ENCODE data around the gene FBXL13. TPM values are rescaled to one million over a fixed set of nuclear protein-coding genes. Genes with fewer than 3 reads are reported as not detected.
A peak's percentile ranks its signal among the peaks of the same experiment; 100 is the strongest.

Gene FBXL13
- total and polyA plus RNA-seq, 8 donors = 2.2 to 5.7 (median 4.7) TPM

DNA sequence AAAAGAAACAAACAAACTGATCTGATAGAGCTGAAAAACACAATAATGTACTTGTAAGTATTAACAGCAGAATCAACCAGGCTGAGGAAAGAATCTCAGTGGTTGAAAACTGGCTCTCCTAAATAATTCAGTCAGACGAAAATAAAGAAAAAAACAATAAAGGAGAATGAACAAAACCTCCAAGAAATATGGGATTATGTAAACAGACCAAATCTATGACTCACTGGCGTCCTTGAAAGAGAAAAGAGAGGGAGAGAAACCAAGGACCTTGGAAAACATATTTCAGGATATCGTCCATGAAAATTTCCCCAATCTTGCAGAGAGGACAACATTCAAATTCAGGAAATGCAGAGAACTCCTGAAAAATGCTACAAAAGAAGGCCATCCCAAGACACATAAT, 62.9 kb downstream of the FBXL13 start:
- Histone ChIP-seq H3K9me3 (peaks cover 0 to 8% of the 10 kb centered on the region in 2 donors), H3K36me3 (no peaks in the 10 kb centered on the region), H3K27ac (no peak overlapping the region), H3K4me3 (no peak overlapping the region), H3K4me1 (no peaks in the 10 kb centered on the region), H3K27me3 (no peaks in the 10 kb centered on the region)
- TF ChIP-seq, protein P1, sequence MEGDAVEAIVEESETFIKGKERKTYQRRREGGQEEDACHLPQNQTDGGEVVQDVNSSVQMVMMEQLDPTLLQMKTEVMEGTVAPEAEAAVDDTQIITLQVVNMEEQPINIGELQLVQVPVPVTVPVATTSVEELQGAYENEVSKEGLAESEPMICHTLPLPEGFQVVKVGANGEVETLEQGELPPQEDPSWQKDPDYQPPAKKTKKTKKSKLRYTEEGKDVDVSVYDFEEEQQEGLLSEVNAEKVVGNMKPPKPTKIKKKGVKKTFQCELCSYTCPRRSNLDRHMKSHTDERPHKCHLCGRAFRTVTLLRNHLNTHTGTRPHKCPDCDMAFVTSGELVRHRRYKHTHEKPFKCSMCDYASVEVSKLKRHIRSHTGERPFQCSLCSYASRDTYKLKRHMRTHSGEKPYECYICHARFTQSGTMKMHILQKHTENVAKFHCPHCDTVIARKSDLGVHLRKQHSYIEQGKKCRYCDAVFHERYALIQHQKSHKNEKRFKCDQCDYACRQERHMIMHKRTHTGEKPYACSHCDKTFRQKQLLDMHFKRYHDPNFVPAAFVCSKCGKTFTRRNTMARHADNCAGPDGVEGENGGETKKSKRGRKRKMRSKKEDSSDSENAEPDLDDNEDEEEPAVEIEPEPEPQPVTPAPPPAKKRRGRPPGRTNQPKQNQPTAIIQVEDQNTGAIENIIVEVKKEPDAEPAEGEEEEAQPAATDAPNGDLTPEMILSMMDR (IDR thresholded peaks at IDR 0.05) = no peak
- intact Hi-C loops (cut with DNase I) = no loop called here
- no peak for ATAC-seq
- DNase-seq = no peak

DNA sequence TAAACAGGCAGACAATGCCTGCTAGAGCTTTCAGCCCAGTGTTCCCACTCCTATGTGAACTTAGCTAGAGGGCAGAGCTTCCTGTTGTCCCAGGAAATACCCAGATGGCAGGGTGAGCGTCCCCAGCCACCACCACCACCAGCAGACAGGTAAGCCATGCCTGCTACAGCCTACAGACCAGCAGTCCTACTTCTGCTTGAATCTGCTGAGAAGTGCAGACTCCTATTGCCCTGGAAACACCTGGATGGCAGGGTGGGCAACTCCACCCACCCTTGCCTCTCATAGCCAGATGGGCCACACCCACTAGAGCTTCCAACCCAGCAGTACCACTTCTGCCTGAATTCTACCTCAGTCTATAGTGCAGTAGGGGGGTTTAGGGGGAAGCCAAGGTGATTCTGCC, 64.4 kb downstream of the FBXL13 start:
- Histone ChIP-seq H3K27ac (no peak overlapping the region), H3K4me3 (no peak overlapping the region), H3K36me3 (no peaks in the 10 kb centered on the region), H3K9me3 (no peaks in the 10 kb centered on the region), H3K4me1 (no peaks in the 10 kb centered on the region), H3K27me3 (no peaks in the 10 kb centered on the region)
- intact Hi-C loops (cut with DNase I) = no loop called here
- DNase-seq (no peak), ATAC-seq (no peak)
- TF ChIP-seq, protein P1 (IDR thresholded peaks at IDR 0.05) = no peak

- DNase-seq = peak in 1 of 4 donors; percentile 41
- TF ChIP-seq, protein P1 (IDR thresholded peaks at IDR 0.05) = no peak
- intact Hi-C loops (cut with DNase I) = no loop called here
Measured at GRCh38 chr7:103009466-103010185, 65.0 kb downstream of the FBXL13 start.

DNA sequence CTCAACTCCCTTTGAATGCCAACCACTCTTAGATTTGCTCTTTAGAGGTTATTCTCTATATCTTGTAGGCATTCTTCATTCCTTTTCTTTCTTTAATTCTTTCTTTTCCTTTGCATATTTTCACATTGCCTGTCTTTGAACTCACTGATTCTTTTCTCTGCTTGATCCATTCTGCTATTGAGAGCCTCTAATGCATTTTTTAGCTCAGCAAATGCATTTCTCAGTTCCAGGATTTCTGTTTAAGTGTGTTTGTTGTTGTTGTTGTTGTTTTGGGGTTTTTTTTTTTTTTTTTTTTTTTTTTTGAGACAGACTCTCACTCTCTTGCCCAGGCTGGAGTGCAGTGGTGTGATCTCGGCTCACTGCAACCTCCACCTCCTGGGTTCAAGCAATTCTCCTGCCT, 71.6 kb downstream of the FBXL13 start:
- Histone ChIP-seq H3K4me1 (no peaks in the 10 kb centered on the region), H3K27me3 (no peaks in the 10 kb centered on the region), H3K36me3 (no peaks in the 10 kb centered on the region), H3K9me3 (peaks cover 0 to 20% of the 10 kb centered on the region in 2 donors), H3K4me3 (no peak overlapping the region), H3K27ac (no peak overlapping the region)
- ATAC-seq (no peak), DNase-seq (no peak)
- intact Hi-C loops (cut with DNase I) = no loop called here
- TF ChIP-seq, protein P1 (IDR thresholded peaks at IDR 0.05) = no peak

More at GRCh38 chr7:103009466-103010185, 65.0 kb downstream of the FBXL13 start:
- Histone ChIP-seq H3K27ac (no peak overlapping the region), H3K4me1 (no peaks in the 10 kb centered on the region), H3K36me3 (no peaks in the 10 kb centered on the region), H3K9me3 (no peaks in the 10 kb centered on the region), H3K27me3 (no peaks in the 10 kb centered on the region), H3K4me3 (no peak overlapping the region)
- ATAC-seq = no peak

- DNase-seq (no peak), ATAC-seq (no peak)
- TF ChIP-seq, protein P1 (IDR thresholded peaks at IDR 0.05) = no peak
- intact Hi-C loops (cut with DNase I) = no loop called here
- Histone ChIP-seq H3K36me3 (no peaks in the 10 kb centered on the region), H3K4me1 (no peaks in the 10 kb centered on the region), H3K27ac (no peak overlapping the region), H3K4me3 (no peak overlapping the region), H3K9me3 (peaks cover 0 to 20% of the 10 kb centered on the region in 2 donors), H3K27me3 (no peaks in the 10 kb centered on the region)
Measured at GRCh38 chr7:103001210-103001609, 73.4 kb downstream of the FBXL13 start.
